ENCODE data around the gene IL4R. TPM values are rescaled to one million over a fixed set of nuclear protein-coding genes. Genes with fewer than 3 reads are reported as not detected.

IL4R gene
- total and polyA plus RNA-seq, 4 donors = 15.5 to 61.9 (median 29.9) TPM

DNA sequence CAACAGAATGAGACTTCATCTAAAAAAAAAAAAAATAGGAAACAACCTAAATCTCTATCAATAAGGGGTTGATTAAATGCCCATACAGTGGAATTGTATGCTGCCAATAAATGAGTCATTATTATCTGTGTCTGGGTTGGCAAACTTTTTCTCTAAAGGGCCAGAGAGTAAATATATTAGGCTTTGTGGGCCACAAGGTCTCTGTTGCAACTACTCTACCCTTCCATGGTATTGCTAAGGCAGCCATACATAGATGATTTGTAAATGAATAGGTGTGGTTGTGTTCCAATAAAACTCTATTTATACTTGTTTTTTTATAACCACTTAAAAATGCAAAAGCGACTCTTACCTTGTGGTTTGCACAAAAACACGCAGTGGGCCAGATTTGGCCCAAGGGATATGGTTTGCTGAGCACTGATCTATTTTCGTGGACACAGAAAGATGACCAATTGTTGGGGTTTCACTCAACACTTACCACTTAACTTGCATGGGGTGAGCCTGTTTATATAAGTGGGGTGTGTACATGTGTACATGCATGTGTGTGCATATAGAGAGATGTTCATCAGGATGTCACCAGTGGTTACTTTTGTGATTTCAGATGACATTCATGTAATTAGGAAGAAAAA is 12.4 kb upstream of the IL4R start:
- 94% methylated on average over 3 of the region's 3 CpGs for WGBS
- H3K9ac ChIP-seq (ENCODE audit: low read depth in 1 of 2, low read length in 2 of 2) = no peak overlapping the region
- H3K9me3 ChIP-seq (ENCODE audit: control insufficient read depth in 4 of 4, low read length in 3 of 4) = no peaks in the 10 kb centered on the region
- H3K36me3 ChIP-seq (ENCODE audit: control insufficient read depth in 4 of 4, insufficient read depth in 3 of 4, low read depth in 1 of 4, low read length in 3 of 4) = no peaks in the 10 kb centered on the region
- H3K4me3 ChIP-seq (ENCODE audit: low read depth in 1 of 3, low read length in 3 of 3) = no peak overlapping the region
- no peaks in the 10 kb centered on the region for H3K4me1 ChIP-seq (ENCODE audit: control insufficient read depth in 4 of 4, insufficient read depth in 4 of 4, low read length in 3 of 4)
- no peaks in the 10 kb centered on the region for H3K27me3 ChIP-seq (ENCODE audit: control insufficient read depth in 4 of 4, insufficient read depth in 4 of 4, low read length in 3 of 4)
- no peak for DNase-seq (ENCODE audit: low spot score)
- no peak overlapping the region for H3K27ac ChIP-seq (ENCODE audit: low read depth in 1 of 2, low read length in 2 of 2)
- TF ChIP-seq FOXA2 (IDR thresholded peaks at IDR 0.05) (no peak), NR2F2 (IDR thresholded peaks at IDR 0.05) (no peak), EGR1 (IDR thresholded peaks at IDR 0.05; ENCODE audit: low read depth in 2 of 2) (no peak), YY1 (IDR thresholded peaks at IDR 0.05) (no peak), RAD21 (IDR thresholded peaks at IDR 0.05) (no peak), HNF4G (IDR thresholded peaks at IDR 0.05) (no peak), GABPA (IDR thresholded peaks at IDR 0.05 in 1 of 2, conservative IDR thresholded peaks at IDR 0.05 in 1 of 2) (no peak), TAF1 (conservative IDR thresholded peaks at IDR 0.05) (no peak), RXRA (IDR thresholded peaks at IDR 0.05) (no peak), SP1 (IDR thresholded peaks at IDR 0.05) (no peak), JUND (IDR thresholded peaks at IDR 0.05) (no peak), HNF4A (conservative IDR thresholded peaks at IDR 0.05) (no peak)
- TF ChIP-seq, protein P1, sequence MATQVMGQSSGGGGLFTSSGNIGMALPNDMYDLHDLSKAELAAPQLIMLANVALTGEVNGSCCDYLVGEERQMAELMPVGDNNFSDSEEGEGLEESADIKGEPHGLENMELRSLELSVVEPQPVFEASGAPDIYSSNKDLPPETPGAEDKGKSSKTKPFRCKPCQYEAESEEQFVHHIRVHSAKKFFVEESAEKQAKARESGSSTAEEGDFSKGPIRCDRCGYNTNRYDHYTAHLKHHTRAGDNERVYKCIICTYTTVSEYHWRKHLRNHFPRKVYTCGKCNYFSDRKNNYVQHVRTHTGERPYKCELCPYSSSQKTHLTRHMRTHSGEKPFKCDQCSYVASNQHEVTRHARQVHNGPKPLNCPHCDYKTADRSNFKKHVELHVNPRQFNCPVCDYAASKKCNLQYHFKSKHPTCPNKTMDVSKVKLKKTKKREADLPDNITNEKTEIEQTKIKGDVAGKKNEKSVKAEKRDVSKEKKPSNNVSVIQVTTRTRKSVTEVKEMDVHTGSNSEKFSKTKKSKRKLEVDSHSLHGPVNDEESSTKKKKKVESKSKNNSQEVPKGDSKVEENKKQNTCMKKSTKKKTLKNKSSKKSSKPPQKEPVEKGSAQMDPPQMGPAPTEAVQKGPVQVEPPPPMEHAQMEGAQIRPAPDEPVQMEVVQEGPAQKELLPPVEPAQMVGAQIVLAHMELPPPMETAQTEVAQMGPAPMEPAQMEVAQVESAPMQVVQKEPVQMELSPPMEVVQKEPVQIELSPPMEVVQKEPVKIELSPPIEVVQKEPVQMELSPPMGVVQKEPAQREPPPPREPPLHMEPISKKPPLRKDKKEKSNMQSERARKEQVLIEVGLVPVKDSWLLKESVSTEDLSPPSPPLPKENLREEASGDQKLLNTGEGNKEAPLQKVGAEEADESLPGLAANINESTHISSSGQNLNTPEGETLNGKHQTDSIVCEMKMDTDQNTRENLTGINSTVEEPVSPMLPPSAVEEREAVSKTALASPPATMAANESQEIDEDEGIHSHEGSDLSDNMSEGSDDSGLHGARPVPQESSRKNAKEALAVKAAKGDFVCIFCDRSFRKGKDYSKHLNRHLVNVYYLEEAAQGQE (IDR thresholded peaks at IDR 0.05) = no peak
- TF ChIP-seq, protein P2, sequence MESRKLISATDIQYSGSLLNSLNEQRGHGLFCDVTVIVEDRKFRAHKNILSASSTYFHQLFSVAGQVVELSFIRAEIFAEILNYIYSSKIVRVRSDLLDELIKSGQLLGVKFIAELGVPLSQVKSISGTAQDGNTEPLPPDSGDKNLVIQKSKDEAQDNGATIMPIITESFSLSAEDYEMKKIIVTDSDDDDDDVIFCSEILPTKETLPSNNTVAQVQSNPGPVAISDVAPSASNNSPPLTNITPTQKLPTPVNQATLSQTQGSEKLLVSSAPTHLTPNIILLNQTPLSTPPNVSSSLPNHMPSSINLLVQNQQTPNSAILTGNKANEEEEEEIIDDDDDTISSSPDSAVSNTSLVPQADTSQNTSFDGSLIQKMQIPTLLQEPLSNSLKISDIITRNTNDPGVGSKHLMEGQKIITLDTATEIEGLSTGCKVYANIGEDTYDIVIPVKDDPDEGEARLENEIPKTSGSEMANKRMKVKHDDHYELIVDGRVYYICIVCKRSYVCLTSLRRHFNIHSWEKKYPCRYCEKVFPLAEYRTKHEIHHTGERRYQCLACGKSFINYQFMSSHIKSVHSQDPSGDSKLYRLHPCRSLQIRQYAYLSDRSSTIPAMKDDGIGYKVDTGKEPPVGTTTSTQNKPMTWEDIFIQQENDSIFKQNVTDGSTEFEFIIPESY (IDR thresholded peaks at IDR 0.05) = no peak
- TF ChIP-seq, protein P3, sequence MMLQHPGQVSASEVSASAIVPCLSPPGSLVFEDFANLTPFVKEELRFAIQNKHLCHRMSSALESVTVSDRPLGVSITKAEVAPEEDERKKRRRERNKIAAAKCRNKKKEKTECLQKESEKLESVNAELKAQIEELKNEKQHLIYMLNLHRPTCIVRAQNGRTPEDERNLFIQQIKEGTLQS (IDR thresholded peaks at IDR 0.05) = no peak
- TF ChIP-seq, protein P4, sequence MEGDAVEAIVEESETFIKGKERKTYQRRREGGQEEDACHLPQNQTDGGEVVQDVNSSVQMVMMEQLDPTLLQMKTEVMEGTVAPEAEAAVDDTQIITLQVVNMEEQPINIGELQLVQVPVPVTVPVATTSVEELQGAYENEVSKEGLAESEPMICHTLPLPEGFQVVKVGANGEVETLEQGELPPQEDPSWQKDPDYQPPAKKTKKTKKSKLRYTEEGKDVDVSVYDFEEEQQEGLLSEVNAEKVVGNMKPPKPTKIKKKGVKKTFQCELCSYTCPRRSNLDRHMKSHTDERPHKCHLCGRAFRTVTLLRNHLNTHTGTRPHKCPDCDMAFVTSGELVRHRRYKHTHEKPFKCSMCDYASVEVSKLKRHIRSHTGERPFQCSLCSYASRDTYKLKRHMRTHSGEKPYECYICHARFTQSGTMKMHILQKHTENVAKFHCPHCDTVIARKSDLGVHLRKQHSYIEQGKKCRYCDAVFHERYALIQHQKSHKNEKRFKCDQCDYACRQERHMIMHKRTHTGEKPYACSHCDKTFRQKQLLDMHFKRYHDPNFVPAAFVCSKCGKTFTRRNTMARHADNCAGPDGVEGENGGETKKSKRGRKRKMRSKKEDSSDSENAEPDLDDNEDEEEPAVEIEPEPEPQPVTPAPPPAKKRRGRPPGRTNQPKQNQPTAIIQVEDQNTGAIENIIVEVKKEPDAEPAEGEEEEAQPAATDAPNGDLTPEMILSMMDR (IDR thresholded peaks at IDR 0.05; ENCODE audit: low read depth, low read length, missing input control) = no peak

DNA sequence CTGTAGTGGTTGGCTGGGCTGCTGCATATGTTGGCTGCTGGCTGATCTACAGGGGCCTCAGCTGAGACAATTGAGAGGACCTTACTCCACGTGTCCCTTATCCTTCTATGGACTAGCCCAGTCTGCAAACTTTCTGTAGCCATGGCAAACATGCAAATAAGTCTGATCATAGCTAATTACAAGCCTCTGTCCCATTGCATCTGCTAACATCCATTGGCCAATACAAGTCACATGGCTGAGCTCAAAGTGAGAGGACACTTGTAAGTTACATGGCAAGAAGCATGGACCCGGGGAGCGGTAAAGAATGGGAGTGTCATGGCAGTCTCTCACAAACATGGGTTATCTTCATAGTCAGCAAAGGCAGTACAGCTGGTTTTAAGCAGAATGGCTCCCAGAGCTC is 11.6 kb upstream of the IL4R start:
- TF ChIP-seq EGR1 (IDR thresholded peaks at IDR 0.05; ENCODE audit: low read depth in 2 of 2) = no peak
- TF ChIP-seq RXRA (IDR thresholded peaks at IDR 0.05) = no peak
- TF ChIP-seq, protein P2 (IDR thresholded peaks at IDR 0.05) = no peak
- TF ChIP-seq, protein P3 (IDR thresholded peaks at IDR 0.05) = no peak
- TF ChIP-seq, protein P5, sequence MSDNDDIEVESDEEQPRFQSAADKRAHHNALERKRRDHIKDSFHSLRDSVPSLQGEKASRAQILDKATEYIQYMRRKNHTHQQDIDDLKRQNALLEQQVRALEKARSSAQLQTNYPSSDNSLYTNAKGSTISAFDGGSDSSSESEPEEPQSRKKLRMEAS (IDR thresholded peaks at IDR 0.05) = no peak
- TF ChIP-seq HNF4A (conservative IDR thresholded peaks at IDR 0.05) = no peak
- TF ChIP-seq FOXA1 (IDR thresholded peaks at IDR 0.05) = no peak
- TF ChIP-seq, protein P4 (IDR thresholded peaks at IDR 0.05; ENCODE audit: low read depth, low read length, missing input control) = no peak
- TF ChIP-seq HNF4G (IDR thresholded peaks at IDR 0.05) = no peak
- TF ChIP-seq NR2F2 (IDR thresholded peaks at IDR 0.05) = no peak
- TF ChIP-seq FOXA2 (IDR thresholded peaks at IDR 0.05) = no peak
- no peak for TF ChIP-seq YY1 (IDR thresholded peaks at IDR 0.05)
- H3K36me3 ChIP-seq (ENCODE audit: control insufficient read depth in 4 of 4, insufficient read depth in 3 of 4, low read depth in 1 of 4, low read length in 3 of 4) = no peaks in the 10 kb centered on the region
- 95% methylated on average over 3 of the region's 3 CpGs for WGBS
- no peak overlapping the region for H3K27ac ChIP-seq (ENCODE audit: low read depth in 1 of 2, low read length in 2 of 2)
- no peaks in the 10 kb centered on the region for H3K4me1 ChIP-seq (ENCODE audit: control insufficient read depth in 4 of 4, insufficient read depth in 4 of 4, low read length in 3 of 4)
- no peaks in the 10 kb centered on the region for H3K9me3 ChIP-seq (ENCODE audit: control insufficient read depth in 4 of 4, low read length in 3 of 4)
- no peak for DNase-seq (ENCODE audit: low spot score)
- no peak overlapping the region for H3K9ac ChIP-seq (ENCODE audit: low read depth in 1 of 2, low read length in 2 of 2)
- no peak overlapping the region for H3K4me3 ChIP-seq (ENCODE audit: low read depth in 1 of 3, low read length in 3 of 3)
- H3K27me3 ChIP-seq (ENCODE audit: control insufficient read depth in 4 of 4, insufficient read depth in 4 of 4, low read length in 3 of 4) = no peaks in the 10 kb centered on the region
